ENCODE measurements around the gene MYEOV.

DNA sequence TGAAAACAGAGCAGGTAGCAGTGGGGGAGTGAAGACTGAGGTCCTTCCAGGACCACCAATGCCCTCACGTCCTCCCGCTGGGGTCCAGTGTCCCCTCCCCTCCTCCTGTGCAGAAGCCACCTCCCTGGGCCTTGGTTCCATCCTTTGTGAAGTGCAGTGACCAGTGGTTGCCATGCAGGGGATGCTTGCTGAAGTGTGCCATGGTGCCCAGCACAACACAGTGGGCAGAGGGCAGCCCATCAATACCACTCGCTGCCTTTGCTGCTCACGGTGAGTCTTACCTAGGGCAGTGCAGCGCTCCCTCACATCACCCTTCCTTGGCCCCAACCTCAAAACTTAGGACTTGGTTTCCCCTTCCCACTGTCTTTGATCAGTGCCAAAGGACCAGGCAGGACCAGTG, 12.9 kb downstream of the MYEOV start:
- TF ChIP-seq, protein P1, sequence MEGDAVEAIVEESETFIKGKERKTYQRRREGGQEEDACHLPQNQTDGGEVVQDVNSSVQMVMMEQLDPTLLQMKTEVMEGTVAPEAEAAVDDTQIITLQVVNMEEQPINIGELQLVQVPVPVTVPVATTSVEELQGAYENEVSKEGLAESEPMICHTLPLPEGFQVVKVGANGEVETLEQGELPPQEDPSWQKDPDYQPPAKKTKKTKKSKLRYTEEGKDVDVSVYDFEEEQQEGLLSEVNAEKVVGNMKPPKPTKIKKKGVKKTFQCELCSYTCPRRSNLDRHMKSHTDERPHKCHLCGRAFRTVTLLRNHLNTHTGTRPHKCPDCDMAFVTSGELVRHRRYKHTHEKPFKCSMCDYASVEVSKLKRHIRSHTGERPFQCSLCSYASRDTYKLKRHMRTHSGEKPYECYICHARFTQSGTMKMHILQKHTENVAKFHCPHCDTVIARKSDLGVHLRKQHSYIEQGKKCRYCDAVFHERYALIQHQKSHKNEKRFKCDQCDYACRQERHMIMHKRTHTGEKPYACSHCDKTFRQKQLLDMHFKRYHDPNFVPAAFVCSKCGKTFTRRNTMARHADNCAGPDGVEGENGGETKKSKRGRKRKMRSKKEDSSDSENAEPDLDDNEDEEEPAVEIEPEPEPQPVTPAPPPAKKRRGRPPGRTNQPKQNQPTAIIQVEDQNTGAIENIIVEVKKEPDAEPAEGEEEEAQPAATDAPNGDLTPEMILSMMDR (IDR thresholded peaks at IDR 0.05) = no peak
- TF ChIP-seq POLR2A (IDR thresholded peaks at IDR 0.05) = no peak

Data from heart left ventricle (tissue), 13 donors.